Ishikawa (cell line): ENCODE results near the gene SS18L1.

Source experiments
- CEBPB ChIP-seq: IDR thresholded peaks from 2 replicates; pipeline ENCODE4 v1.6.1; 2012
- CREB1 ChIP-seq: IDR thresholded peaks from 2 replicates; pipeline ENCODE4 v1.6.1; 2012; ENCODE audit warnings: low read depth
- EGR1 ChIP-seq: IDR thresholded peaks from 2 replicates; pipeline ENCODE4 v1.6.1; 2012
- EP300 ChIP-seq: IDR thresholded peaks from 2 replicates; pipeline ENCODE4 v1.6.1; 2012; ENCODE audit warnings: borderline replicate concordance
- FOXM1 ChIP-seq: IDR thresholded peaks from 2 replicates; pipeline ENCODE4 v1.6.1; 2012; ENCODE audit warnings: low read depth, borderline replicate concordance
- MAX ChIP-seq: IDR thresholded peaks from 2 replicates; pipeline ENCODE4 v1.6.1; 2012
- NFIC ChIP-seq: IDR thresholded peaks from 2 replicates; pipeline ENCODE4 v1.6.1; 2012
- RAD21 ChIP-seq: IDR thresholded peaks from 2 replicates; pipeline ENCODE4 v1.6.1; 2012; ENCODE audit warnings: low read depth
- REST ChIP-seq: IDR thresholded peaks from 2 replicates; pipeline ENCODE4 v1.6.1; 2012; ENCODE audit warnings: low read depth, mild to moderate bottlenecking
- TAF1 ChIP-seq: IDR thresholded peaks from 2 replicates; pipeline ENCODE4 v1.6.1; 2012; ENCODE audit warnings: low read depth, mild to moderate bottlenecking
- TCF12 ChIP-seq: IDR thresholded peaks from 2 replicates; pipeline ENCODE4 v1.6.1; 2012; ENCODE audit warnings: low read depth
- TEAD4 ChIP-seq: IDR thresholded peaks from 2 replicates; pipeline ENCODE4 v1.6.1; 2012
- USF1 ChIP-seq: IDR thresholded peaks from 2 replicates; pipeline ENCODE4 v1.6.1; 2012
- YY1 ChIP-seq: IDR thresholded peaks from 2 replicates; pipeline ENCODE4 v1.6.1; 2012; ENCODE audit warnings: low read depth
- ZBTB7A ChIP-seq: IDR thresholded peaks from 2 replicates; pipeline ENCODE4 v1.6.1; 2012; ENCODE audit warnings: low read depth

SS18L1 gene

DNA sequence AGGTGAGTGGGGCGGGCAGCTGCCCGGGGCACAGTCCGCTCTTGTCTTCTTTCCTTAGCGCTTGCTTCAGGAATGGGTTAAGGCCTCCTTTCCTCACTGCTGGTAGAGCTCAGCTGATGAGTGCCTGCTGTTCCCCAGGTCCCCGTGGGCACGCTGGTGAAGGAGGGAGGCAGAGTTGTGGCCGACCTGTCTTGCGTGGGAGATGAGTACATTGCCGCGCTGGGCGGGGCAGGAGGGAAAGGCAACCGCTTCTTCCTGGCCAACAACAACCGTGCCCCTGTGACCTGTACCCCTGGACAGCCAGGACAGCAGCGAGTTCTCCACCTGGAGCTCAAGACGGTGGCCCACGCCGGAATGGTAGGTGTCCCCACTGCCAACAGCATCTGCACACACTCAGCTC lies 54.9 kb downstream of the SS18L1 start:
- TF ChIP-seq EGR1 (no peak), NFIC (no peak)

- no peak for TF ChIP-seq CREB1
- TF ChIP-seq REST: no peak
- TF ChIP-seq TCF12: no peak
- TF ChIP-seq TEAD4: no peak
- TF ChIP-seq EGR1: no peak
- TF ChIP-seq MAX: no peak
- TF ChIP-seq YY1: no peak
- TF ChIP-seq FOXM1: no peak
- TF ChIP-seq EP300: no peak
- no peak for TF ChIP-seq USF1
- TF ChIP-seq NFIC: no peak
- no peak for TF ChIP-seq CEBPB
- no peak for TF ChIP-seq TAF1
- TF ChIP-seq RAD21: no peak
- no peak for TF ChIP-seq ZBTB7A
Measured at GRCh38 chr20:62198931-62199330, 55.4 kb downstream of the SS18L1 start.

GRCh38 chr20:62200491-62201172 lies 57.1 kb downstream of the SS18L1 start:
- no peak for TF ChIP-seq USF1
- TF ChIP-seq CEBPB: no peak
- TF ChIP-seq TEAD4: no peak
- TF ChIP-seq NFIC: no peak
- no peak for TF ChIP-seq TCF12
- TF ChIP-seq REST: no peak

DNA sequence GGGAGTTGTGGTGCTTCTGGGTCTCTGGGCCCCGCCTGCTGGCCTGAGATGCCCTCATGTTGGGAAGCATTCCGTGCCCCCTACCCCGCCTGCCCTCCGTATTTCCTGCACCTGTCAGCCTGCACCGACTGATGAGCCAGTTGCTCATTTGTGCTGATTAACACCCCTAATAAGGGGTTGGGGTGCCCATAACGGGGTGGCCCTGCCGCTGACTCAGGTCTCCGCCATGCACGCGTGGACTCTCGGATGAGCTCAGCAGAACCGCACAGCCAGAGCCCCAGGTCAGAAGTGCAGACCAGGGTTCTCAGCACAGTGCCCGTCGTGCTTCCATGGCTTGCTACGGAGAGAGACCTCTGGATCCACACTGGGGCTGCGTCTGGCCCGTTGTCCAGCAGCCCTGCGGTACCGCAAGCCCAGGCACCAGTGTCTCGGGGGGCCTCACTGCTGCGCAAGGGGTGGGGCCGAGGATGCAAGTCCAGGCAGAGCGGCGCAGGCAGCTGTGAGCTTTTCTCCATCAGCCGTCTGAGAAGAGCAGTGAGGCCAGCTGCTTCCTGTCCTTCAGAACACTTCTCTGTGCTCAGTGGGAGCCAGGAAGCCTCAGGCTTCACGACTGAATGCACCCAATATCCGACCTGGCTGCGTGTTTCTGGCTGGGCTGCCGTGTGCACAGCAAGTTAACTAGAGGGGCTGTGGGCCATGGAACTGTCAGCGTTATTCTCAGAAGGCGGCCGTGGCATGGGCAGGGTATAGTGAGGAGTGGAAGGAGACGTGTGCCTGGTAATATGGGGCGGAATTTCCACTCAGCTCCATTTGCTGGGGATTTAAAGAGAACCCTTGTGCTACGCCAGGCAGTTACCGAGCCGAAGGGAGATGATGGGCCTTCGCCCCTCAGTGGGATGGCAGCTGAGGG lies 57.9 kb downstream of the SS18L1 start:
- TF ChIP-seq CEBPB (no peak), MAX (no peak), RAD21 (no peak), USF1 (no peak), TEAD4 (no peak), REST (no peak), NFIC (no peak), TCF12 (no peak), YY1 (no peak), CREB1 (no peak), ZBTB7A (no peak), FOXM1 (no peak), TAF1 (no peak)
